UCSD-AML1 (cell line): Measurements from ENCODE around the gene ULBP2.

Source experiments
- DNase-seq: peaks from one replicate; lab custom pipeline; 2025; ENCODE audit not compliant: unreplicated experiment; lab: John Stamatoyannopoulos, UW

ULBP2 gene

GRCh38 chr6:149941583-149942460 is at the start of gene ULBP2:
Gene ULBP2, plus strand, starts transcription at chr6:149942014. Its CDS starts 59 bp downstream, at chr6:149942073.
- peak; percentile 87 for DNase-seq

- peak; percentile 57 for DNase-seq
These were observed 46.7 kb upstream of the ULBP2 start for GRCh38 chr6:149895048-149895590.

- DNase-seq: peak; percentile 49
These were observed 46.0 kb upstream of the ULBP2 start for GRCh38 chr6:149895833-149896271.

GRCh38 chr6:149896491-149896890 is 45.3 kb upstream of the ULBP2 start:
- DNase-seq: no peak

GRCh38 chr6:149897015-149897697 is 44.7 kb upstream of the ULBP2 start:
- DNase-seq: no peak

GRCh38 chr6:149897855-149898744 is 43.7 kb upstream of the ULBP2 start, which contains the start of gene RAET1E:
Gene RAET1E, minus strand, starts transcription at chr6:149898113. Its CDS starts 7,212 bp downstream, at chr6:149890901.
- peak; percentile 25 for DNase-seq

GRCh38 chr6:149898966-149899365 is 42.8 kb upstream of the ULBP2 start:
- no peak for DNase-seq

- DNase-seq: no peak
These were observed 42.3 kb upstream of the ULBP2 start for GRCh38 chr6:149899486-149899885.

GRCh38 chr6:149899926-149900619 is 41.7 kb upstream of the ULBP2 start:
- DNase-seq: no peak

GRCh38 chr6:149900620-149901443 is 41.0 kb upstream of the ULBP2 start:
- no peak for DNase-seq

GRCh38 chr6:149901444-149902140 is 40.2 kb upstream of the ULBP2 start:
- no peak for DNase-seq

- no peak for DNase-seq
These were observed 37.7 kb upstream of the ULBP2 start for GRCh38 chr6:149903938-149904611.

GRCh38 chr6:149904661-149905370 is 37.0 kb upstream of the ULBP2 start:
- no peak for DNase-seq

- DNase-seq: no peak
These were observed 36.4 kb upstream of the ULBP2 start for GRCh38 chr6:149905371-149905910.

- DNase-seq: no peak
These were observed 35.9 kb upstream of the ULBP2 start for GRCh38 chr6:149905911-149906371.

- no peak for DNase-seq
These were observed 35.4 kb upstream of the ULBP2 start for GRCh38 chr6:149906405-149906804.

- no peak for DNase-seq
These were observed 34.5 kb upstream of the ULBP2 start for GRCh38 chr6:149907317-149907716.
